Measurements from ENCODE around the gene STK24. TPM values are rescaled to one million over a fixed set of nuclear protein-coding genes. Genes with fewer than 3 reads are reported as not detected.

The STK24 gene
- total RNA-seq, 2 experiments from 2014 or later = 140 to 151 TPM

- no peaks in the 10 kb centered on the region for H3K27me3 Mint-ChIP-seq (ENCODE audit: low read depth)
- no peak overlapping the region for H3K4me3 Mint-ChIP-seq
- peaks cover 88% of the 10 kb centered on the region for H3K4me1 Mint-ChIP-seq (ENCODE audit: low read depth)
- H3K9me3 Mint-ChIP-seq (ENCODE audit: insufficient read depth) = no peaks in the 10 kb centered on the region
- CTCF ChIA-PET = interaction anchor here (0.7 to 2.2 kb wide), 9 partner anchors 16 to 490 kb away, joined by 3 to 13 read pairs (median 4); partner anchors contain the start of gene STK24
- H3K27ac Mint-ChIP-seq = no peak overlapping the region
- H3K36me3 Mint-ChIP-seq (ENCODE audit: low read depth) = peaks cover 25% of the 10 kb centered on the region
- ATAC-seq = no peak
- no peak for DNase-seq
- POLR2A ChIA-PET = interaction anchor here (0.7 kb wide), 1 partner anchor 44 kb away, joined by 5 read pairs; no protein-coding TSS in a partner anchor
Observed at GRCh38 chr13:98482476-98483444, 94.1 kb downstream of the STK24 start.

DNA sequence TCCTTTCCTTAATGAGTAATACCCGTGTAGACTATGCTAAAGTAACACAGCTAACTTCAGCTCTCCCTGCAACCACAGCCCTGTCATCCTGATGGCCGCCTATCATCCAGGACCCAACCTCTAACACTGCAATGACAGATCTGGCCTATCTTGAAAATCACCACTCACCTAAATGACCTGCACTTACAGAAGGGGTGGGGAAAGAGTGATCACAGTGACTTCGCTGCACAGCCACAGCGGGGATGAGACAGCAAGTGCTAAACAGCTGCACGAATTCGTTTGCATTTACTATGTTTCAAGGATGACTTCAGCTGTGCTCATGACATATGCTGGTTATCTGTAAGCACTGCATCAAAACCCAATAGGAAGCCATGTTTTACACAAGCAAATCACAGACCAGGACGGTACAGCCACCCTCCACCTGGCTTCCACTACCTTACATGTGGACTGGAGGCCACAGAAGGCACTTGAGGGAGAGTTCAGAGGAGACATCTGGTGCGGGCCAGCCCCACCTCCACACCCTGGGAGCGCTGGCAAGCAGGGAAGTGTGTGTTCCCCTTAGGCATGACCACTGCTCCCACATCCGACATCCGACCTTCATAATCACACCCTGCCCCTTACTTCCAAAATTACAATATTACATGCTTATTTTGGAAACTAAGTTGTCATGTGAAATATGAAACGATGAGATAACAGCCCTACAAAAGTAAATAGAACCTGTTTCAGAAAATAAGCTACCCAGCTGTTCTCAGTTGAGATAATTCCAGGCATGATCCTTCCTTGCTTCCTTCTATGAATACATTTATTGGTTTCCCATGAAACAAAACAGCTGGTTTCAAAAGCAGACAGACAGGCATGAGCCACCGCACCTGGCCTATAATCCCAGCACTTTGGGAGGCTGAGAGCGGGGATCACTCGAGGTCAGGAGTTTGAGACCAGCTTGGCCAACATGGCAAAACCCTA is 95.7 kb downstream of the STK24 start:
- peak overlapping the region; percentile 28 for H3K27ac Mint-ChIP-seq
- H3K4me3 Mint-ChIP-seq = no peak overlapping the region
- ChIA-PET POLR2A (no interaction called here), CTCF (interaction anchor here (0.7 to 2.2 kb wide), 7 partner anchors 14 to 172 kb away, joined by 3 to 13 read pairs (median 5); no protein-coding TSS in a partner anchor)
- H3K9me3 Mint-ChIP-seq (ENCODE audit: insufficient read depth) = no peaks in the 10 kb centered on the region
- DNase-seq = no peak
- no peaks in the 10 kb centered on the region for H3K27me3 Mint-ChIP-seq (ENCODE audit: low read depth)
- peaks cover 35% of the 10 kb centered on the region for H3K36me3 Mint-ChIP-seq (ENCODE audit: low read depth)
- no peak for ATAC-seq
- H3K4me1 Mint-ChIP-seq (ENCODE audit: low read depth) = peaks cover 91% of the 10 kb centered on the region

DNA sequence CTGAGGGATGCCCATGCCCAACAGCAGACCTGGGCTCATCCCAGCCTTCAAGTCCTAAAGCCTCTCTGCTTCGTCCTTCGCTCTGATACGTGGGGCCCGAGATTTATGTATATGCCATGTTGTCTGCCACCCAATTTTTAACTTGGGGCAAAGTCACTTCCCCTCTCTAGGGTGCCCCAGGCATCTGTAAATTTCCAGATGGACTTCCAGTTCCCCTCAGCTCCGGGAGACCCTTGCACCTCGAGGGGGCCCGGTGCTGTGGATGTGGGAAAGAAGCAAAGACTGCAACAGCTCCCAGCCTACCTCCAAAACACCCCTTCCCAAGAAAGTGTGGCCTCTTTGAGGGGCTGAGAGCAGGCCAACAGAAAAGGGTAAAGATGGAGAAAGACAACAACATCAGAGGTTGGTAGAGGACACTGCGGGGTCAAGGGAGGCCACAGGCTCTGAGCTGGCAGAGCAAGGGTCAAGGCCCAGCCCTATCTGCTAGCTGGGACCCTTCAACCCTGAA is 97.4 kb downstream of the STK24 start:
- no peak for ATAC-seq
- no peaks in the 10 kb centered on the region for H3K9me3 Mint-ChIP-seq (ENCODE audit: insufficient read depth)
- CTCF ChIA-PET = interaction anchor here (1.7 to 2.6 kb wide), 3 partner anchors 13 to 174 kb away, joined by 5 to 7 read pairs (median 7); no protein-coding TSS in a partner anchor
- peaks cover 44% of the 10 kb centered on the region for H3K36me3 Mint-ChIP-seq (ENCODE audit: low read depth)
- no peaks in the 10 kb centered on the region for H3K27me3 Mint-ChIP-seq (ENCODE audit: low read depth)
- POLR2A ChIA-PET = interaction anchor here (0.8 kb wide), 1 partner anchor 44 kb away, joined by 3 read pairs; no protein-coding TSS in a partner anchor
- H3K4me3 Mint-ChIP-seq = no peak overlapping the region
- H3K4me1 Mint-ChIP-seq (ENCODE audit: low read depth) = peaks cover 86% of the 10 kb centered on the region
- no peak for DNase-seq
- peak overlapping the region; percentile 30 for H3K27ac Mint-ChIP-seq

DNA sequence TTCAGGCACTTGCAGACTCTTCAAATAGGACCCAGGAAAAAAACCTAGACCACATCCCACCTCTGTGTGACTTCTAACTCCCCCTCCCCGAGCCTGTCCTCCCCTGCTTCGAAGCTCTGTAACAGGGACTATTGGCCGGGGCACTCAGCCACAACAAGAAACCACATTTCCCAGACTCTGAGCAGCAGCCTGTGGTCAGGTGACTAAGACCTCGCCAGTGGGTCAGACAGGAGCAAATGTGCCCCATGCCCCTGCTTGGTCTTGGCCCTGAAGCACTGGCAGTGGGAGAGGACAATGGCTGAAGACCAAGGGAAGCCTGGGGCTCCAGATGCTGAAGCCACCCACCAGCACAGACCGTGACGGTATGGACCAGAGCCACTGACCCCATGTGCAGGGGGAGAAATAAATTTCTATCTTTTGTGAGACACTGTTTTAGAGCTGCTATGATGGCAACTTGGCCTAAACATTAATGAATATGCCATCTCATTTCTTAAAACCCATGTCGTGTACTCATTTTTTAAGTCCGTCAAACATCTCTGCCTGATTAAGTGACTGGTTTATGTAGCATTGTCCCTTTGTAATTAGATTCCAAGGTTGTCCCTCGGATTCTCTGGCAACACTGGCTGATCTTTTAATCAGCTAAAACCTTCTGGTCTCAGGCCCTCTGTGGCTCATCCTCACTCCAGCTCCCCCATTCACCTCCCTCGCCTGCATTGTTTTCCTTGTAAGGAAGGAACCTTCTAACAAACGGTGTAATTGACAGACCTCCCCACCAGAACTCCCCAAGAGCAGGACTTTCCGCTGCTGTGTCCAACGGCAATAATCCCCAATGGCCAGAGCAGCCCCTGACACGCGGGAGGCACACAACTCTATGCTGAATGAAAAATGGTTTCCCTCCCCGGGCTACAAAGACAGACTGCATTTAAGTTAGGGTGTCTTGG is 98.4 kb downstream of the STK24 start:
- DNase-seq = no peak
- H3K9me3 Mint-ChIP-seq (ENCODE audit: insufficient read depth) = peaks cover 3% of the 10 kb centered on the region
- CTCF ChIA-PET = interaction anchor here (2.2 to 2.6 kb wide), 2 partner anchors 33 to 175 kb away, joined by 7 read pairs; no protein-coding TSS in a partner anchor
- H3K36me3 Mint-ChIP-seq (ENCODE audit: low read depth) = peaks cover 52% of the 10 kb centered on the region
- peak overlapping the region; percentile 34 for H3K4me3 Mint-ChIP-seq
- peak; percentile 3 for ATAC-seq
- peaks cover 84% of the 10 kb centered on the region for H3K4me1 Mint-ChIP-seq (ENCODE audit: low read depth)
- peak overlapping the region; percentile 53 for H3K27ac Mint-ChIP-seq
- POLR2A ChIA-PET = no interaction called here
- H3K27me3 Mint-ChIP-seq (ENCODE audit: low read depth) = no peaks in the 10 kb centered on the region

DNA sequence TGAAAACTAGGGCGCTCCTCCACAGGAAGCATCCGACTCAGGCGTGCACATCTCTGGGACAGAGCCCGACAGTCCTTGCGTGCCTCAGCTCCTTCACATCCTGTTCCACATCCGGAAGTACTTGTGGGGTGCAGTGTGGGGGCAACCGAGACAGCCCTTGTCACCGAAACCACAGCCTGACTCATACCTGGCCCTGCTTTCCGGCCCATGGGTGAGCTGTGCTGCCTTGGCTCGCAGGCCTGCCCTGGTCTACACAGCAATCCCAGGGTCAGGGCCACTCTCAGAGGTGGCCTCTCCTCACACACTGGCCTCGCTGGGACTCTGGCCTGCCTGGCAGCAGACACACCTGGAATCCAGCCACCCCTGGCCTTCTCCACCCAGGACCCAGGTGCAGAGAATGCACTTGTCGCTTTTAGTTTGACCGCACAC is 100.4 kb downstream of the STK24 start:
- Mint-ChIP-seq H3K27me3 (ENCODE audit: low read depth) (no peaks in the 10 kb centered on the region), H3K27ac (peak overlapping the region; percentile 90), H3K4me3 (peak overlapping the region; percentile 68), H3K9me3 (ENCODE audit: insufficient read depth) (peaks cover 3% of the 10 kb centered on the region), H3K36me3 (ENCODE audit: low read depth) (peaks cover 69% of the 10 kb centered on the region), H3K4me1 (ENCODE audit: low read depth) (peaks cover 85% of the 10 kb centered on the region)
- DNase-seq (peak; percentile 94), ATAC-seq (peak; percentile 95)
- ChIA-PET CTCF (interaction anchor here (1.1 to 1.6 kb wide), 2 partner anchors 9 to 31 kb away, joined by 3 to 8 read pairs; no protein-coding TSS in a partner anchor), POLR2A (interaction anchor here (0.5 to 0.8 kb wide), 3 partner anchors 9 to 29 kb away, joined by 3 to 4 read pairs (median 4); no protein-coding TSS in a partner anchor)

DNA sequence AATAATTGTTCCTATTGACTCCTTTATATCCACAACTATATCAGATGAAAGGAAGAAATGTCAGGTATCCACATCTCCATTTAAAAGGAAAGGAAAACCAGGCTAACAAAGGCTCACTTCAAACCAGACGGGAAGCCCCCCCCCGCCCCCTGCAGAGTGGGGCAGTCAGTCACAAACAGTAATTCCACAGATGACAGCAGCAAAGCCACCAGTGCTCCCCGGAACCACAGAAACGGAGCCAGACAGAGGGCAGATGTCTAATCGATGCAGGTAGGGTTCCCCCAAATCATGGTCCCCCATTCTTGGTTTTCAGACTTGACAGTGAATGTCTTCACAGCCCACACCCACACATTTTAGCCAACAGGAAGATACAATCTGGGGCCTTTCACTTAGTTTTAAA is 100.8 kb downstream of the STK24 start:
- Mint-ChIP-seq H3K9me3 (ENCODE audit: insufficient read depth) (peaks cover 3% of the 10 kb centered on the region), H3K4me1 (ENCODE audit: low read depth) (peaks cover 85% of the 10 kb centered on the region), H3K27me3 (ENCODE audit: low read depth) (no peaks in the 10 kb centered on the region), H3K4me3 (peak overlapping the region; percentile 68), H3K27ac (peak overlapping the region; percentile 90), H3K36me3 (ENCODE audit: low read depth) (peaks cover 70% of the 10 kb centered on the region)
- POLR2A ChIA-PET = interaction anchor here (0.5 to 1.0 kb wide), 3 partner anchors 28 to 99 kb away, joined by 4 read pairs; no protein-coding TSS in a partner anchor
- DNase-seq = no peak
- CTCF ChIA-PET = interaction anchor here (1.0 to 1.6 kb wide), 2 partner anchors 9 to 31 kb away, joined by 4 to 8 read pairs; no protein-coding TSS in a partner anchor
- ATAC-seq = peak; percentile 52

DNA sequence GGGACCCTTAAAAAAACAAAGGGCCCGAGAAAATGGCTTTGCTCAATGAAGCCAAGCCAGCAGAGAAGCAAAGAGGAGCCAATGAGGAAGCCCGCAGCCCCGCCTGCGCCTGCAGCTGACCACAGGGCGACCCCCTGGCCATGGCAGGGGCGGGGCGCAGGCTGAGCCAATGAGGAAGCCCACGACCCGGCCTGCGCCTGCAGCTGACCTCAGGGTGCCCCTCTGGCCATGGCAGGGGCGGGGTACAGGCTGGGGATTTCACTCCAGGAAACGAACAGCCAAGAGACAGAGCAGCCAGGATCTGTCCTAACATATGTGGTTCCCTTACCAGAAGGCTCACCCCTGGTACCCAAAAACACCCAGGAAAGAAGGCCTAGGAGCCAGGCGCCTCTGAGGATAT is 101.4 kb downstream of the STK24 start:
- DNase-seq = no peak
- ATAC-seq = no peak
- H3K27me3 Mint-ChIP-seq (ENCODE audit: low read depth) = no peaks in the 10 kb centered on the region
- H3K36me3 Mint-ChIP-seq (ENCODE audit: low read depth) = peaks cover 68% of the 10 kb centered on the region
- peak overlapping the region; percentile 22 for H3K4me3 Mint-ChIP-seq
- H3K27ac Mint-ChIP-seq = no peak overlapping the region
- ChIA-PET CTCF (interaction anchor here (1.0 to 1.6 kb wide), 2 partner anchors 8 to 30 kb away, joined by 4 to 8 read pairs; no protein-coding TSS in a partner anchor), POLR2A (interaction anchor here (1.0 kb wide), 1 partner anchor 100 kb away, joined by 4 read pairs; no protein-coding TSS in a partner anchor)
- H3K9me3 Mint-ChIP-seq (ENCODE audit: insufficient read depth) = peaks cover 3% of the 10 kb centered on the region
- peaks cover 80% of the 10 kb centered on the region for H3K4me1 Mint-ChIP-seq (ENCODE audit: low read depth)

- Mint-ChIP-seq H3K4me1 (ENCODE audit: low read depth) (peaks cover 77% of the 10 kb centered on the region), H3K27ac (no peak overlapping the region), H3K27me3 (ENCODE audit: low read depth) (no peaks in the 10 kb centered on the region), H3K9me3 (ENCODE audit: insufficient read depth) (peaks cover 3% of the 10 kb centered on the region), H3K36me3 (ENCODE audit: low read depth) (peaks cover 68% of the 10 kb centered on the region), H3K4me3 (no peak overlapping the region)
- DNase-seq = no peak
- POLR2A ChIA-PET = no interaction called here
- no peak for ATAC-seq
- CTCF ChIA-PET = no interaction called here
Observed at GRCh38 chr13:98474761-98475160, 102.1 kb downstream of the STK24 start.

DNA sequence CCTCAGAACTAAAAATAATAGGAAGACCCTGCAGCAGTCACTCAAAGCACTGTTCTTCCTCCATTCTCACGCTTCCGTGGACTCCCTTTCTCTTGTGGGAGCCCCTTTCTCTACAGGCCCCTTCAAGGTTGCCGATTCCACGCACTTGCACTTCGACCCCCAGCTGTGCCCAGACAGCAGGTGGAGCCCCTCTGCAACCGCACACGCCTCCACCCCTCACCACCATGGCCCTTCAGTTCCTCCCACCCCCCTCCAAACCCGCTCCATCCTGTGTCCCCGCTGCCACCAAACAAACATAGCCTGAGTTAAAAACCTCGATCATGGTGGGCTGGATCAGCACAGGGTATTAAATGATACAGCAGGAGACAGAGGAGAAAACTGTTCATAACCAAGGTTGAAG is 102.6 kb downstream of the STK24 start:
- Mint-ChIP-seq H3K27ac (no peak overlapping the region), H3K9me3 (ENCODE audit: insufficient read depth) (peaks cover 3% of the 10 kb centered on the region), H3K27me3 (ENCODE audit: low read depth) (no peaks in the 10 kb centered on the region), H3K4me3 (no peak overlapping the region), H3K4me1 (ENCODE audit: low read depth) (peaks cover 72% of the 10 kb centered on the region), H3K36me3 (ENCODE audit: low read depth) (peaks cover 65% of the 10 kb centered on the region)
- POLR2A ChIA-PET = no interaction called here
- CTCF ChIA-PET = no interaction called here
- ATAC-seq (no peak), DNase-seq (no peak)

DNA sequence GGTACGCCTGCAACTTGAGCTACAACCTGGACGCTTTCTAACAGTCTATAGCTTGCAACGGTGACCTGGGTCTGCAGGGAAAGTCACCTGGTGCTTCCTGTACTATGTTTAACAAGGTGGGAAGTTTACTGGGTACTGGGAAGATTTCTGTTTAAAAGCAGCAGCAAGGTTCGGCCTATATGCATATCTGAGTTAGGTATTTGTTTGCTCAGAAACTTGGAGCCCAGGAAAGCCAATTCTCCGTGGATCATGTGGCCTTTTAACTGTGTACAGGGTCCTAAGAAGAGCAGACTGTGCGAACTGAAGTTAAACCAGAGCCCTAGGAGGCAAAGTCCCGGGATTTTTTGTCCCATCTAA is 103.1 kb downstream of the STK24 start:
- no peak overlapping the region for H3K4me3 Mint-ChIP-seq
- DNase-seq (no peak), ATAC-seq (no peak)
- peaks cover 66% of the 10 kb centered on the region for H3K36me3 Mint-ChIP-seq (ENCODE audit: low read depth)
- H3K4me1 Mint-ChIP-seq (ENCODE audit: low read depth) = peaks cover 67% of the 10 kb centered on the region
- no peak overlapping the region for H3K27ac Mint-ChIP-seq
- no peaks in the 10 kb centered on the region for H3K27me3 Mint-ChIP-seq (ENCODE audit: low read depth)
- H3K9me3 Mint-ChIP-seq (ENCODE audit: insufficient read depth) = peaks cover 3% of the 10 kb centered on the region
- ChIA-PET CTCF (no interaction called here), POLR2A (no interaction called here)

Data from activated CD8-positive, alpha-beta T cell treated with anti-CD3 and anti-CD28 coated beads, Interleukin-2, amount 10 ng/mL, durations not matched to agents 7 days and 5 days (primary cell).